Lung microvascular endothelial cell (primary cell): Measurements from ENCODE around the gene PSMD4. TPM values are rescaled to one million over a fixed set of nuclear protein-coding genes. Genes with fewer than 3 reads are reported as not detected.
"Not testable (repeated sequence)": the region's sequence is repeated elsewhere in the genome, so short reads cannot be mapped to it uniquely, and the experiment has no call there.

Experiments
- DNase-seq, 2 donors: peaks; one replicate each; pipeline versions ENCODE4 v3.0.0 to v3.0.0-alpha.2; 2010; ENCODE audit warnings: low read depth in 2 of 2
- total RNA-seq: library from RNA; depleted of rRNA; stranded (reverse); fragments of >200 nt; gene quantifications from 2 replicates; pipeline ENCODE4 v1.2.1, GENCODE V29; 2014

Gene PSMD4
- total RNA-seq, 1 donor from 2014 or later: 185 TPM

DNA sequence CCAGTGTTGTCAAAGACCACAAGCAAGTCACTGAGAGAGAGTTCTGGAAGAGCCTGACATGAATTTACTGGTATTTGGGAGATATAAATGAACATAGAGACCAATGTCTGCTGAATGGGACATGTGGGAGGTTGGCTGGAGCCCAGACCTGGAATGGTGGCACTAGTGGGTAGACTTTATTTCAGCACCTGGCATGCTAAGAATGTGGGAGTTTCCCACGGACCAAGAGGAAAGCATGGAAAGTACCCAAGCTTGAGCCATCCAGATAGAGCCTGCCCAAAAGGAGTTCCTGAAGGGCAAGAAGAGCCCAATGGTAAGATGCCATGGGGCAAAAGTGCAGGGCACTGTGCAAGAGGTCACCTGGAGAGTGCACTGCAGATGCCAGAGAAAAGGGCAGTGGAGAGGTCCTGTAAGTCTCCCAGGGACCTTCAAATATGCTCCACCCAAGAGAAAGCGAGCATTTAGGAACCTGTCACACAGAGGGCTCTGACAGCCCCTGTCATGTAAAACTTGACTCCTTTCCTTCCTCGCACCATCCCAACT is 19.5 kb downstream of the PSMD4 start:
- DNase-seq: no peak

DNA sequence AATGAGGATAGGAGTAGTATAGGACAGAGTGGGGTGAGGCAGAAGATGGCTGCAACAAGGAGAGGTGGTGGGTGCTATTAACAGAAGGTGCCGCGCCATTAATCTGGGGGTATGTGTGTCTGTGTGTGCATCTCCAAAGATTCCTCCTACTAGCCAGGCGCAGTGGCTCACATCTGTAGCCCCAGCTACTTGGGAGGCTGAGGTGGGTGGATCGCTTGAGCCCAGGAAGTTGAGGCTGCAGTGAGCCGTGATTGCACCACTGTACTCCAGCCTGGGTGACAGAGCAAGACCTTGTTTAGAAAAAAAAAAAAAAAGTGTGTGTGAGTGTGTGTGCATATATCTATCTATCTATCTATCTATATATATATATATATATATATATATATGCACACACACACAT is 20.8 kb downstream of the PSMD4 start:
- not testable (repeated sequence) for DNase-seq

DNA sequence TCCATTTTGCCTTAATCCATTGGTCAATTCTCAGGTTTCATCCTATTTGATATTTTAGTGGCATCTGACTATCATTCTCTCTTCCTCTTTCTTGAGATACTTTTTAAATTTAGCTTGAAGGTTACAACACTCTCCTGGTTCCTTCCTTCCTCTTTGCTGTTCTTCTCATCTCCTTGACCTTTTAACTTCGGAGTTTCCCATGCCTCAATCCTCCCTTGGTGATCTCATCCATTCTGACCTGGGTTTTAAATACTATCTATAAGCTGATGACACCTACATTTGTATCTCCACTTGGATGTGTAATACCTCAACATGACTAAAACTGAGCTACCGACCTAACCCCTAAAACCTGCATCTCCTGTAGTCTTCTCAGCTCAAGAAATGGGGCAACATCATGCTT is 22.7 kb downstream of the PSMD4 start:
- no peak for DNase-seq

DNA sequence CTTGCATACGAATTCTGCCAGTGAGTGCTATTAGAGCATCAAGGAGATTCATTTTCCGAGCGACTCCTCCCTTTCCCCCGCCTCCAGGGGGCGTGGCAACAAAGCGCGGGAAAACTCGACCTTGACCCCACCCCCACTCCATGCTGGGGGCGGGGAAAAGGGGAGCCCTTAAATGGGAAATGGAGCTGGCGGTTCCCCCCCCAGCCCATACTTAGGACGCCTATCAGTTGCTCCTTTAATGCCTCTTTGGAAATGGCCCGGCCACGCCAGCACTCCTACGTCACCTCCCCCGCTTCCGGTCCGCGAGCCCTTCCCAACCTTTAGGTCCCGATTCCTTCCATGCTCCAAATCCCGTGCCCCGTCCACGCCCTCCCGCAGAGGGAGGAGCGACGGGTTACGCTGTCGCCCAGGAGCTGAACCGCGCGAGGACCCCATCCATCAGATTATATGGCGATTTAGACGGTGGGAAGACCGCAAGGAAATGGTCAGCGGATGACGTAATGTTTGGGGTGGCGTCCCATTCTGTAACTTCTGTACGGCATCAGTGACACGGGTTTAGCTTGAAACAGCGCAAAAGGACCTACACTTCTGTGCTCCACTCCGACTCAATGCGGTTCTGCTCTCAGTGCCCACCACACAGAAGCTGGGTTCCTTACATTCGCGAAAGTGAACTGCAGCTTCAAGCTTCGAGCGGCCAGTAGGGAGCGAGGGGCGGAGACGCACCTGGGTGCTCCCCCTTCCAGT is 26.9 kb downstream of the PSMD4 start:
- peak; percentile 97 to 98 for DNase-seq

DNA sequence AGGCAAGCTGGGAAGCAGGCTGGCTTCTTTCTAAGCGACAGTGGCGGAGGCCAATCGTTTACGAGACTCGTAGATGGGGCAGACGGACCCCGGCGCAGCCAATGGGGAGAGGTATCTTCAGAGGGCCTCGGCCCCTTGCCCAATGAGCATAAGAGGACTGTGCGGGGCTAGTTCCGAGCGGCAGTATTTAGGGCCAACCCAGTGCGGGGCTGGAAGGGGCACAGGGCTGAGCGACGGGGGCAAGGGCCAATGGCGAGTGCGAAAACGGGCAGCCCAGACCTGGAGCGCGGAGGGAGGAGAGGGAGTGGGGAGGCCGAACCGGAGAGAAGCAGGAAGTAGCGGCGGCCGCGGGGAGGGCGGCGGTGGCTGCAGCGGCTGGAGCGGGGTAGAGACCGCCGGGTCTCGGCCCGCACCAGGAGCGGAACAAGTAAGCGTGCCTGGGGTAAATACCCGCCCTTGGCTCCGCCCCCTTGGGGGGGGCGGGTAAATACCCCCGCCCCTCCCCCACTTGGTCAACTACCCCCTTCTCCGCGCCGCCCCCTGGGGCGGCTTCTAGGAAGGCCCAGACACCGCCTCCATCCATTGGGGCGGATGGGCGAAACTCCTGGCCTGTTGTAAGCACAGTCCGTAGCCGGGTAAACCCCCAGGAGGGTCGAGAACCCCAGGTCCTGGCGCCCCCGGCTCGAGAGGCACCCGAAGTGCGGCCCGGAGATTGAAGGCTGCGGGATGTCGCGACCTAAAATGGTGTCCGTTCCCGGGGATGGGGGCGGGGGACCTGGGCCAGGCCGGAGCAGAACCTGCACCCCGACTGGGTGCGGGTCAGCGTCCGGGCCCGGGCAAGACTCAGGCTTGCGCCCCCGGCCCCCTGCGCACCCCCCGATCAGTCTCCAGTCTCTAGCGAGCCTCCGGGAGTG is 27.7 kb downstream of the PSMD4 start, which contains the start of gene ZNF687:
Gene ZNF687 (plus strand): TSS at position 331 of the 914 bp plus-strand sequence. CDS start 3,993 bp downstream, outside the sequence.
- peak; percentile 100 for DNase-seq

DNA sequence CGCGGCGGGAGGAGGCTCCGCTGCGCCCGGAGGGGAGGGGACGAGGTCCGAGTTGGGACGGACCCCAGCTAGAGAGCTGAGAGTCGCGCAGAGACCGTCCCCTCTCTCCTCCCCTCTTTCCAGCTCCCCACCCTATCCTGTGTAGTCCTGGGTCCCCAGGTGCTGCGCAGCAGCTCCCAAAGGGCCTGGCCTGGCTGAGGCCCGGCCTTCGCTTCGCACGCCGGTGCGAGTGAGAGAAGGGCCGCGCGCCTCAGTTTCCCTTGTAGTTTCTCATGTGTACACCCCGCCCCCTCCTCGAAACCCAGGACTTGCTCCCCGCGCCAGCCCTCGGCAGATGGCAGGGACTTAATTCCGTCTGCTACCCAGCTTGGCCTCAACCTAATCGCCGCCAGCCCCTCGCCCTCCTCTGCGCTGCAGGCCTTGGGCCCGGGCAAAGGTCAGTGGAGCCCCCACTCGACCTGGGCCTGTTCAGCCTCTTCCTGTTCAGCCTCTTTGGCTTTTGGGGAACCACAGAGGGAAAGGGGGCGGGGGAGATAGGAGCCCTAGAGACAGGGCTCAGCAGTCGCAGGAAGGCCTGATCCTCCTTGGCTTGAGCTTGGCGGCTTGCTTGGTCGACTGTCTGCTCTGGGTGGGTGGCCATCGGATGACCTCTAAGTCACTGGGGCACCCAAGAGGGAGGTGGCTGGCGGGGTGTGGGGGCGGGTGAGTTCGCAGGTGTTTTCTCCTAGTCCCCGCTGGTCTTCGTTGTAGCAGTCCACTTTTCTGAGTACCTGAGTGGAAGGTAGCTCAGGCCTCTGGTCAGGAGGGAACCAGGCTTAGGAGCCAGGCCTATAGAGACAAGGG is 28.6 kb downstream of the PSMD4 start:
- DNase-seq: peak in 1 of 2 donors; percentile 45

DNA sequence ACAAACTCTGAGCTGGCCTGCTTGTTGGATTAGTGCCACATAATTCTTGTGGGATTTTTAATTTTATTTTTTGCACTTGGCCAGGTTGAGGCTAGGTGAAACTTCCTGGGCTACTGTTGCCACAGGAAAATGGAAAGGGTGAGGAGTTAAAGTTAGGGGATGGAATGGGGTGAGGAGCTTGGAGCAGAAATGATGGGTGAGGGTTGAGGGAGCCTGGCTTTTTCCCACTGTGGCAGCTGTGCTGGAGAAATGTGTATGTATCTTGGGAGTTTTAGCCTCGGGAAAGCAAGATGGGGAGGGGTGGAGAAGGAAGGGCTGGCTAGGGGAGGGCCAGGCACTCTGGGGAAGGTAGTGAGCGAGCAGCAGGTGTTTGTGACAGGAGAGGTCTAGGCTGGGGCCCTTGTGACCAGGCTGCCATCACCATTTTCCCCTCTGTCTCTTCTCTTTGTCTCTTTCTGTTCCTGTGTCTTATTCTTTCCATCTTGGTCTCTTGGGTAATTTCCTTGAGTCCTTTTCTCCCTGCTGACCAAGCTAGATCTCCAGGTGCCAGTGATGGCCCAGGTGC is 29.6 kb downstream of the PSMD4 start:
- DNase-seq: no peak

DNA sequence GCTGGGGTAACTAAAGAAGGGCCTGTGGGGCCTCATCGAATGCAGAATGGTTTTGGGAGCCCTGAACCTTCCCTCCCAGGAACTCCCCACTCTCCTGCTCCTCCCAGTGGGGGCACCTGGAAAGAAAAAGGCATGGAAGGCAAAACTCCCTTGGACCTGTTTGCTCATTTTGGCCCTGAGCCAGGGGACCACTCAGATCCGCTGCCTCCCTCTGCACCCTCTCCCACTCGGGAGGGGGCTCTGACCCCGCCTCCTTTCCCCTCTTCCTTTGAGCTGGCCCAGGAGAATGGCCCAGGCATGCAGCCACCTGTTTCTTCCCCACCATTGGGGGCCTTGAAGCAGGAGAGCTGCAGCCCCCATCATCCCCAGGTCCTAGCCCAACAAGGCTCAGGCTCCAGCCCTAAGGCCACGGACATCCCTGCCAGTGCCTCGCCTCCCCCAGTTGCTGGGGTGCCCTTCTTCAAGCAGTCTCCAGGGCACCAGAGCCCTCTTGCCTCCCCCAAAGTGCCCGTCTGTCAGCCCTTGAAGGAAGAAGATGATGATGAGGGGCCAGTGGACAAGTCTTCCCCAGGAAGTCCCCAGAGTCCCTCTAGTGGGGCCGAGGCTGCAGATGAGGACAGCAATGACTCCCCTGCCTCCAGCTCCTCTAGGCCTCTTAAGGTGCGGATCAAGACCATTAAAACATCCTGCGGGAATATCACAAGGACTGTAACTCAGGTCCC is 32.2 kb downstream of the PSMD4 start:
- no peak for DNase-seq

DNA sequence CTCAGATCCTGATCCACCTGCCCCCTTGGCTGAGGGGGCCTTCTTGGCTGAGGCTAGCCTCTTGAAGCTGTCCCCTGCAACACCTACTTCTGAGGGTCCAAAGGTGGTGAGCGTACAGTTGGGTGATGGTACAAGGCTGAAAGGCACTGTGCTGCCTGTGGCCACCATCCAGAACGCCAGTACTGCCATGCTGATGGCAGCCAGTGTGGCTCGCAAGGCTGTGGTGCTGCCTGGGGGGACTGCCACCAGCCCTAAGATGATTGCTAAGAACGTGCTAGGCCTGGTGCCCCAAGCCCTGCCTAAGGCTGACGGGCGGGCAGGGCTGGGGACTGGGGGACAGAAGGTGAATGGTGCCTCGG is 32.8 kb downstream of the PSMD4 start:
- DNase-seq: no peak

DNA sequence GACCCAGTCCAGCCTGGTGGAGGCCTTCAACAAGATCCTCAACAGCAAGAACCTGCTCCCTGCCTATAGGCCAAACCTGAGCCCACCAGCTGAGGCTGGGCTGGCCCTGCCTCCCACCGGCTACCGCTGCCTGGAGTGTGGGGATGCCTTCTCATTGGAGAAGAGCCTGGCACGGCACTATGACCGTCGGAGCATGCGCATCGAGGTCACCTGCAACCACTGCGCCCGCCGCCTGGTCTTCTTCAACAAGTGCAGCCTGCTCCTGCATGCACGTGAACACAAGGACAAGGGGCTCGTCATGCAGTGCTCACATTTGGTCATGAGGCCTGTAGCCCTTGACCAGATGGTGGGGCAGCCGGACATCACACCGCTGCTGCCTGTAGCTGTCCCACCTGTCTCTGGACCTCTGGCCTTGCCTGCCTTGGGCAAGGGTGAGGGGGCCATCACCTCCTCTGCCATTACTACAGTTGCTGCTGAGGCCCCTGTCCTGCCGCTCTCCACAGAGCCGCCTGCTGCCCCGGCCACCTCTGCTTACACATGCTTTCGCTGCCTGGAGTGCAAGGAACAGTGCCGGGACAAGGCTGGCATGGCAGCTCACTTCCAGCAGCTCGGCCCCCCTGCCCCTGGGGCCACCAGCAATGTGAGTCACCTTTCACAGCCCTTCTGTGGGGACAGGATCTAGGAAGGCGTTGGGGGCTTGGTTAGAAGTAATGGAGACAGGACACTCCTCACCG is 33.4 kb downstream of the PSMD4 start:
- DNase-seq: no peak

DNA sequence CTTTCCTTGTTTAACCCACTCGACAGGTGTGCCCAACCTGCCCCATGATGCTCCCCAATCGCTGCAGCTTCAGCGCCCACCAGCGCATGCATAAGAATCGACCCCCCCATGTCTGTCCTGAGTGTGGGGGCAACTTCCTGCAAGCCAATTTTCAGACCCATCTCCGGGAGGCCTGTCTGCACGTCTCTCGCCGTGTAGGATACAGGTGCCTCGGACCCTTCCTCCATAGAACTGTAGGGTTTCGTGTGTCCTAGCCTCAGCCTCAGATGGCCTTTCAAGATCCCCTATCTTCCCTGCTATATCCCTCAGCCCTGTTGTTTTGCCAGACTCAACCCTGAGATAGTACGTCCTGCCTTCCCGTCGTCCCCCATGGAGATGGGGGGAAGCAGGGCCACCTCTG is 34.0 kb downstream of the PSMD4 start:
- no peak for DNase-seq

DNA sequence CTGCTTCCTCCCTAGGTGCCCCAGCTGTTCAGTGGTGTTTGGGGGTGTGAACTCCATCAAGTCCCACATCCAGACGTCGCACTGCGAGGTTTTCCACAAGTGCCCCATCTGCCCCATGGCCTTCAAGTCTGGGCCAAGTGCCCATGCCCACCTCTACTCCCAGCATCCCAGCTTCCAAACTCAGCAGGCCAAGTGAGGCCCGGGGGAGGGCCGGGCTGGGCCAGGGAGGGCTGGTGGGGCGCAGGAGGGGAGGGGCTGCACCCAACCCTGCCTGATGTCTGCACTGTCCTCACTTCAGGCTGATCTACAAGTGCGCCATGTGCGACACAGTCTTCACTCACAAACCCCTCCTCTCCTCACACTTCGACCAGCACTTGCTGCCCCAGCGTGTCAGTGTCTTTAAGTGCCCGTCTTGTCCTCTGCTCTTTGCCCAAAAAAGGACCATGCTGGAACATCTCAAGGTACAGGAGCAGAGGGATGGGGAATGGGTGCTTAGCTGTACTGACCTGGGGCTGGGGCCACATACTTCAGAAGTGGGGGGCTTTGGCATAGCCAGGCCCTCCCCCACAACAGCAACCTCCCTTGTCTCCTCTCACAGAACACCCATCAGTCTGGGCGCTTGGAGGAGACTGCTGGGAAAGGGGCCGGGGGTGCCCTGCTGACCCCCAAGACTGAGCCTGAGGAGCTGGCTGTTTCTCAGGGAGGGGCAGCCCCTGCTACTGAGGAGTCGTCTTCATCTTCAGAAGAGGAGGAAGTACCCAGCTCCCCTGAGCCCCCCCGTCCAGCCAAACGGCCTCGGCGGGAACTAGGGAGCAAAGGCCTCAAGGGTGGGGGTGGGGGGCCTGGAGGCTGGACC is 34.8 kb downstream of the PSMD4 start:
- DNase-seq: no peak

DNA sequence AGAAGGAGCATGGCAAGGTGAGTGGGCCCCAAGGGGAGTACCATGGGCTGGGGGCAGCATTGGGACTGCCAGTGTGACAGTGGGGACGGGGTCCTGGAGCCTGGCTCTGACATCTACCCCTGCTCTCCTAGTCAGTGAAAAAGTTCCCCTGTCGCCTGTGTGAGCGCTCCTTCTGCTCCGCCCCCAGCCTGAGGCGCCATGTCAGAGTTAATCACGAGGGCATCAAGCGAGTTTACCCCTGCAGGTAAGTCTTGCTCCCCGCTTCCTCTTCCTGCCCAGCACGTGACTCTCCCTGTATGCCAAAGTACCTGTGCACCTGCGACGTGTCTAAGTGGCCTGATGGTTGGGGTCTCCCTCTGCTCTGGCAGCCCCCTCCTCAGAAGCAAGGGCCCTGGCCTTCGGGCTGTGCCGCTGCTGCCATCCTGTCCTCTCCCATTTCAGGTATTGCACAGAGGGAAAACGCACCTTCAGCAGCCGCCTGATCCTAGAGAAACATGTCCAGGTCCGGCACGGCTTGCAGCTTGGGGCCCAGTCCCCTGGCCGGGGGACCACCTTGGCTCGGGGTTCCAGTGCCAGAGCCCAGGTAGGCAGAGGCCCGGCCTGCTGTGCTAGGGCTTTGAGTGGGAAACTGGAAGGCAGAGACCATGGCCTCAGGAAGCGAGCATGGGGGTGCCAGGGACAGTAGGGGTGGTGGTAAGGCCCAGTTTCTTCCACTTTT is 35.6 kb downstream of the PSMD4 start:
- DNase-seq: no peak

DNA sequence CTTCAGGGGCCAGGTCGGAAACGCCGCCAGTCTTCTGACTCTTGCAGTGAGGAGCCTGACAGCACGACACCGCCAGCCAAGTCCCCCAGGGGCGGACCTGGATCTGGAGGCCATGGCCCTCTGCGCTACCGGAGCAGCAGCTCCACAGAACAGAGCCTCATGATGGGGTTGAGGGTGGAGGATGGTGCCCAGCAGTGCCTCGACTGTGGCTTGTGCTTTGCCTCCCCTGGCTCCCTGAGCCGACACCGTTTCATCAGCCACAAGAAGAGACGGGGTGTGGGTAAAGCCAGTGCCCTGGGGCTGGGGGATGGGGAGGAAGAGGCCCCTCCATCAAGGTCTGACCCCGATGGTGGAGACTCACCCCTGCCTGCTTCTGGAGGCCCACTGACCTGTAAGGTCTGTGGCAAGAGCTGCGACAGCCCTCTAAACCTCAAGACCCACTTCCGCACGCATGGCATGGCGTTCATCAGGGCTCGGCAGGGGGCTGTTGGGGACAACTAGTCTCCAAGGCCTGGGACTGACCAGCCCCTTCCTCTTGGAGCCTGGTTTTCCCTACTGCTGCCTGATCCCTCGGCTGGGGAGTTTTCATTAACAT is 36.3 kb downstream of the PSMD4 start:
- DNase-seq: no peak

DNA sequence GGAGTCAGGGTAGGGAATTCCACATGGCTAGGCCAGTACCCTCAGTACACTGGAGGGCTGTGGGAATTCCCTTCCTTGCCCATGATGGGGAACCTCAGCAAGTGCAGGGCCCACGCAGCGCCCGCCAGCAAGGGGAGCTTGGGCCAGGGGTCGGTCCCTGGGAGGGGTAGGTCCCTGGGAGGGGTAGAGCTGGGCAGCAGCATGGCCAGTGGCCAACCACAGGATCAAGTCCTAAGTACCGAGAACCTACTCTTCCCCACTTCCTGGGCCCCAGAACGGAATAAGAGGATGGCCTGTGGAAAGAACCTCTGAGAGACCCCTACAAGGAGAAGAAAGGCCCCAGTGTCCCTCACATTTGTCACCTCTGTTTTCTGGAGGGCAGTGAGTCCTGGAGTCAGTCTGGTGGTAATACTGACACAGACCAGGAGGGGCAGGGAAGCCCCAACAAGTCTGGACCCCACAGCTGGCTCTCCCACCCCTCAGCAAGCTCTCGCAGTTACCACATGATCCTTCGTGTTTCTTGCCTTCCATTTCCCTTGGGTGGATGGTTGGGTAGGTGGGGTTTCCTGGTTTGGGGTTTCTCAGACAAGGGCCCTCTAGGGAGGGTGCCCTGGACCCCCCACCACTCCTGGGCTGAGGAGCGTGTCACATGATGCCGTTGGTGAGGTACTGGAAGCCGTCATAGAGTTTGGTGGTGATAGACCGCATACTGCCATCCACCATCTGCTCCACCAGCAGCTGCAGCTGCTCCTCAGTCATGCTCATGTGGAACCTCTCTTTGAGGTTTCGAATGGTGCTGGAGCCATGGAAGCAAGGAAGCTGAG is 37.9 kb downstream of the PSMD4 start:
- no peak for DNase-seq

DNA sequence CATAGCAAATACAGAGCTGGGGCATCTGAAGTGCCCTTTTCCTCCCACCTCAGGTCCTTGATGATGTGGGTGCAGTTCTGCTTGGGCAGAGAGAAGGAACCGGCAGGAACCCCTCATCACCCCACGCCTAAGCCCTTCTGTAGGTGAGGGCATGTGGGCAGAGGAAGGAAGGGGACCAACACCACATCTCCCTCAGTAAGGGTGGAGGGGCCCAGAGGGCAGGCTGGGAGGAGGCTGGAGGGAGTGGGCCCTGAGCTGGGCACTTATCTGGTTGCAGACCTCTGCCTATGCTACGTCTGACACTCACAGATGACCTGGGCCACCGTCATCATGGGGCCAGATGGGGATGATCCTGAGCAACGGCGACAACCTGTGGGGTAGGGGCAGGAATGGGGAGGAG is 38.6 kb downstream of the PSMD4 start:
- no peak for DNase-seq
